Endodermal cell (in vitro differentiated cells): Measurements from ENCODE around the gene IL22RA1. TPM values are rescaled to one million over a fixed set of nuclear protein-coding genes. Genes with fewer than 3 reads are reported as not detected.
A peak's percentile ranks its signal among the peaks of the same experiment; 100 is the strongest.

ENCODE experiments used
- DNase-seq: peaks from one replicate; pipeline ENCODE4 v3.0.0-alpha.2; 2017
- H3K27ac ChIP-seq: 2 replicates; pipeline ENCODE4 v1.5.1; 2013; ENCODE audit warnings: mild to moderate bottlenecking, low read depth, low read length, moderate library complexity
- H3K27me3 ChIP-seq: 2 replicates; pipeline ENCODE4 v1.6.1; 2013; ENCODE audit warnings: mild to moderate bottlenecking, low read length, moderate library complexity; ENCODE audit not compliant: insufficient read depth, control insufficient read depth, poor library complexity, severe bottlenecking
- H3K36me3 ChIP-seq: 2 replicates; pipeline ENCODE4 v1.7.0; 2013; ENCODE audit warnings: mild to moderate bottlenecking, low read length, moderate library complexity; ENCODE audit not compliant: control insufficient read depth, insufficient read depth
- H3K4me1 ChIP-seq: one replicate; pipeline ENCODE4 v1.7.0; 2013; ENCODE audit warnings: low read length; ENCODE audit not compliant: control insufficient read depth, insufficient read depth
- H3K4me3 ChIP-seq: 2 replicates; pipeline ENCODE4 v1.5.1; 2013; ENCODE audit warnings: mild to moderate bottlenecking, low read length, moderate library complexity
- H3K9ac ChIP-seq: 2 replicates; pipeline ENCODE4 v1.6.1; 2013; ENCODE audit warnings: mild to moderate bottlenecking, low read length, moderate library complexity; ENCODE audit not compliant: poor library complexity, severe bottlenecking; ENCODE audit errors: extremely low read depth
- H3K9me3 ChIP-seq: 2 replicates; pipeline ENCODE4 v1.6.1; 2013; ENCODE audit warnings: mild to moderate bottlenecking, low read length, moderate library complexity; ENCODE audit not compliant: control insufficient read depth
- H3K27ac Mint-ChIP-seq: 2 replicates; pipeline ENCODE4 v1.8.0; 2020; ENCODE audit warnings: mixed read lengths
- H3K27me3 Mint-ChIP-seq: 2 replicates; pipeline ENCODE4 v1.8.0; 2021; ENCODE audit warnings: mild to moderate bottlenecking, mixed read lengths; ENCODE audit not compliant: insufficient read depth
- H3K36me3 Mint-ChIP-seq: 2 replicates; pipeline ENCODE4 v1.8.0; 2020; ENCODE audit warnings: low read depth, mixed read lengths
- H3K4me1 Mint-ChIP-seq: 2 replicates; pipeline ENCODE4 v1.8.0; 2020; ENCODE audit warnings: mixed read lengths
- H3K4me3 Mint-ChIP-seq: 2 replicates; pipeline ENCODE4 v1.8.0; 2020; ENCODE audit warnings: mild to moderate bottlenecking, moderate library complexity, mixed read lengths
- H3K9me3 Mint-ChIP-seq: 2 replicates; pipeline ENCODE4 v1.8.0; 2020; ENCODE audit warnings: mild to moderate bottlenecking, mixed read lengths
- WGBS, 2 experiments: methylation state at CpG; one replicate each; pipeline versions ENCODE4 v1.1.5 to v1.1.7; 2013; ENCODE audit warnings: missing lambda C conversion rate in 2 of 2, mixed read lengths in 1 of 2; ENCODE audit not compliant: insufficient coverage in 1 of 2, insufficient read length in 1 of 2; 5-methylcytosine and 5-hydroxymethylcytosine counted together
- total RNA-seq, 2 donors: library from RNA; stranded (reverse); fragmentation: NEBNext Ultra II Directional in 1 of 2; extraction: Animal tissue kit (Norgen Biotek cat#: 25700) in 1 of 2; gene quantifications; 2 replicates in 1 of 2; 3 replicates in 1 of 2; pipeline ENCODE4 v1.2.1, GENCODE V29; 2021
- TF ChIP-seq, protein P1 (sequence below): fragments of 200-600 bp; sonication (generic); conservative IDR thresholded peaks from 2 replicates; pipeline ENCODE4 v1.5.0; 2021; ENCODE audit warnings: antibody characterized with exemption, mild to moderate bottlenecking

The IL22RA1 gene
- total RNA-seq, 2 donors from 2014 or later = not detected

DNA sequence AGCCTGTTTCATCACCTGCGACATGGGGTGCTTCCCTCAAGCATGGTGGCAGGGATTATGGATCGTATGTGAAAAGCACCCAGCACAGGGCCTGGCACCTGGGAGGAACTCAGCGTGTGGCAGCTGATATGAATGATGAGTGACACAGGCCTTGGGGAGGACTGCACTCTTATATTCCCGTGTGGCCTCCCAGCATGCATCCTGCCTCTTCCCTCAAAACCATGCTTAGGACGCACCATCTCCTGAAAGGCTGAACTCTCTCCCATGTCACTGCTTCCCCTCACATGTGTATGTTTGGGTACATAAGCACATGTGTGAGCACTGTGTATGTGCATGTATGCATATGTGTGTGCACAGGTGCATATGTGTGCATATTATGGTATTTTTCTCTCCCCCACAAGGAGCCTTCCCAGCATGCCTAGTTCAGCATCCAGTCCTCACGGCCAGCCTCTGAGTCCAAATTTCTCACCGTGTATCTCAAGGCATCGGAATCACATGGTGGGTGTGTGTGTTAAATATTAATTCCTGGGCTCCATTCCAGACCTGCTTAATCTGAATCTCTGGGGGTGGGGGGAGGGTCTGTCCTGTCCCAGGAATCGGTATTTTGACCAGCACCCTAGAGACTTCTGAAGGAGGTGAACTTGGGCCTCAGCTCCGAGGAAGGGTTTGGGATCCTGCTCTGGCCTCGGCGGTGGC lies 43.8 kb downstream of the IL22RA1 start:
- no peaks in the 10 kb centered on the region for H3K4me1 ChIP-seq
- TF ChIP-seq, protein P1, sequence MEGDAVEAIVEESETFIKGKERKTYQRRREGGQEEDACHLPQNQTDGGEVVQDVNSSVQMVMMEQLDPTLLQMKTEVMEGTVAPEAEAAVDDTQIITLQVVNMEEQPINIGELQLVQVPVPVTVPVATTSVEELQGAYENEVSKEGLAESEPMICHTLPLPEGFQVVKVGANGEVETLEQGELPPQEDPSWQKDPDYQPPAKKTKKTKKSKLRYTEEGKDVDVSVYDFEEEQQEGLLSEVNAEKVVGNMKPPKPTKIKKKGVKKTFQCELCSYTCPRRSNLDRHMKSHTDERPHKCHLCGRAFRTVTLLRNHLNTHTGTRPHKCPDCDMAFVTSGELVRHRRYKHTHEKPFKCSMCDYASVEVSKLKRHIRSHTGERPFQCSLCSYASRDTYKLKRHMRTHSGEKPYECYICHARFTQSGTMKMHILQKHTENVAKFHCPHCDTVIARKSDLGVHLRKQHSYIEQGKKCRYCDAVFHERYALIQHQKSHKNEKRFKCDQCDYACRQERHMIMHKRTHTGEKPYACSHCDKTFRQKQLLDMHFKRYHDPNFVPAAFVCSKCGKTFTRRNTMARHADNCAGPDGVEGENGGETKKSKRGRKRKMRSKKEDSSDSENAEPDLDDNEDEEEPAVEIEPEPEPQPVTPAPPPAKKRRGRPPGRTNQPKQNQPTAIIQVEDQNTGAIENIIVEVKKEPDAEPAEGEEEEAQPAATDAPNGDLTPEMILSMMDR = no peak
- 89 to 91% methylated on average over 8 to 12 of the region's 12 CpGs for WGBS, 2 experiments
- no peaks in the 10 kb centered on the region for H3K27me3 ChIP-seq
- H3K9ac ChIP-seq = no peak overlapping the region
- no peak for DNase-seq
- H3K4me3 Mint-ChIP-seq = no peak overlapping the region
- H3K27ac Mint-ChIP-seq = peak overlapping the region; percentile 60
- no peak overlapping the region for H3K4me3 ChIP-seq
- H3K36me3 ChIP-seq = no peaks in the 10 kb centered on the region
- no peaks in the 10 kb centered on the region for H3K9me3 Mint-ChIP-seq
- H3K27me3 Mint-ChIP-seq = no peaks in the 10 kb centered on the region
- no peaks in the 10 kb centered on the region for H3K9me3 ChIP-seq
- H3K4me1 Mint-ChIP-seq = peaks cover 10% of the 10 kb centered on the region
- H3K36me3 Mint-ChIP-seq = no peaks in the 10 kb centered on the region
- no peak overlapping the region for H3K27ac ChIP-seq

DNA sequence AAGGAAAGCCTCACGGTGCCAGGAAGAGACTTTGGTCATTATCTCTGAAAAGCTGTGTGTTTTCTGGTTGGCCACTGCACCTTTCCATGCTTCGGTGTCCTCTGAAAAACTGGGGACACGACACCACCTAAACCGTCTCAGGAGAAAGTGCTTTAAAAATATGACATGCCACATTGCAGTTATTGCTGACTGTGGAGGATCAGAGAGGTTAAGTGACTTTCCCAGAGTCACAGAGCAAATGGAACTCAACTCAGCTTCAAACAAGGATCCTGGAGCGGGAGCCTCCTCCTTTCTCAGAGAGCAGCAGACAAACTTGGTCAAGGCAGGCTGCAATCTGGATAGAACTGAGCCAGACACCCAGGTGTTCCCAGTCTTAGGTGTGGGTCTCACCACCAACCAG lies 44.8 kb downstream of the IL22RA1 start:
- TF ChIP-seq, protein P1 = no peak
- H3K27ac Mint-ChIP-seq = no peak overlapping the region
- H3K27me3 Mint-ChIP-seq = no peaks in the 10 kb centered on the region

DNA sequence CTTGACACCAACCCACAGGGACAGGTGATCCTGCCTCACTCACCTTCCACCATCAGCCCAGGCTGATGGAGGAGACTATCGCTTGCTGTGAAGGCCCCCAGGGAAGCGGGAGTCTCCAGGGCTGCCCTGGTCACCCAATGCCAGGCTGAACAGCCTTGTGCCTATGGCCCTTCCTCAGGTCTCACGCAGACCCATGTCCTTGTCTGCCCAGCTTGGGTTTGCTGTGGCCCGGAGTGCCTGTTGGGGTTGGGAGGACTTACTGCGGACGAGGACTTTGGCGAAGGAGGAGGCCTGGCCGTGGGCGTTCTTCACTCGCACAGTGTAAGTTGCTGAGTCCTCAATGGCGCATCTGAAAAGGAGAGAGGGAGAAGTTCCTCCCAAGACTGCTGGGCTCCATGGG lies 45.3 kb downstream of the IL22RA1 start:
- H3K9me3 Mint-ChIP-seq = no peaks in the 10 kb centered on the region
- Histone ChIP-seq H3K27me3 (no peaks in the 10 kb centered on the region), H3K9me3 (no peaks in the 10 kb centered on the region), H3K27ac (no peak overlapping the region), H3K9ac (no peak overlapping the region), H3K36me3 (no peaks in the 10 kb centered on the region), H3K4me3 (no peak overlapping the region), H3K4me1 (no peaks in the 10 kb centered on the region)
- TF ChIP-seq, protein P1 = no peak
- no peak for DNase-seq
- 86 to 95% methylated on average over 1 to 11 of the region's 11 CpGs for WGBS, 2 experiments
- H3K27ac Mint-ChIP-seq = no peak overlapping the region
- H3K4me3 Mint-ChIP-seq = no peak overlapping the region
- no peaks in the 10 kb centered on the region for H3K36me3 Mint-ChIP-seq
- no peaks in the 10 kb centered on the region for H3K27me3 Mint-ChIP-seq
- peaks cover 3% of the 10 kb centered on the region for H3K4me1 Mint-ChIP-seq

More for the DNA sequence above, 44.8 kb downstream of the IL22RA1 start:
- Mint-ChIP-seq H3K4me1 (peaks cover 4% of the 10 kb centered on the region), H3K4me3 (no peak overlapping the region), H3K9me3 (no peaks in the 10 kb centered on the region), H3K36me3 (no peaks in the 10 kb centered on the region)
- no peak for DNase-seq
- Histone ChIP-seq H3K36me3 (no peaks in the 10 kb centered on the region), H3K4me1 (no peaks in the 10 kb centered on the region), H3K9me3 (no peaks in the 10 kb centered on the region), H3K27ac (no peak overlapping the region), H3K9ac (no peak overlapping the region), H3K27me3 (no peaks in the 10 kb centered on the region), H3K4me3 (no peak overlapping the region)
- 78 to 81% methylated on average over 4 to 5 of the region's 5 CpGs for WGBS, 2 experiments
